ENCODE measurements around the gene MTHFD1.

GRCh38 chr14:64493455-64493854, 105.3 kb downstream of the MTHFD1 start:
- no peak for TF ChIP-seq CTCF (conservative IDR thresholded peaks at IDR 0.05)
- TF ChIP-seq ZFX (IDR thresholded peaks at IDR 0.05): no peak
